ENCODE measurements around the gene PRDX1.
"Not testable (repeated sequence)": the region's sequence is repeated elsewhere in the genome, so short reads cannot be mapped to it uniquely, and the experiment has no call there.

The PRDX1 gene

DNA sequence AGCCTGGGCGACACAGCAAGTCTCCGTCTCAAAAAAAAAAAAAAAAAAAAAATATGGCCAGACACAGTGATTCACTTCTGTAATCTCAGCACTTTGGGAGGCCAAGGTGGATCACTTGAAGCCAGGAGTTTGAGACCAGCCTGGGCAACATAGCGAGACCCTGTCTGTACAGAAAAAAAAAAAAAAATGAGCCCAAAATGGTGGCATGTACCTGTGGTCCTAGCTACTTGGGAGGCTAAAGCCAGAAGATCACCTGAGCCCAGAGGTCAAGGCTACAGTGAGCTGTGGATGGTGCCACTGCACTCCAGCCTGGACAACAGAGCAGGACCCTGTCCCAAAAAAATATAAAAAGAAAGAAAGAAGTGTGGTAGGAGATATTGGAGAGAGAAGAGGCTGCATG, 29.0 kb downstream of the PRDX1 start:
- no peaks in the 10 kb centered on the region for H3K27me3 ChIP-seq (ENCODE audit: insufficient read depth, low read depth, severe bottlenecking)
- H3K36me3 ChIP-seq = no peaks in the 10 kb centered on the region
- TF ChIP-seq, protein P1, sequence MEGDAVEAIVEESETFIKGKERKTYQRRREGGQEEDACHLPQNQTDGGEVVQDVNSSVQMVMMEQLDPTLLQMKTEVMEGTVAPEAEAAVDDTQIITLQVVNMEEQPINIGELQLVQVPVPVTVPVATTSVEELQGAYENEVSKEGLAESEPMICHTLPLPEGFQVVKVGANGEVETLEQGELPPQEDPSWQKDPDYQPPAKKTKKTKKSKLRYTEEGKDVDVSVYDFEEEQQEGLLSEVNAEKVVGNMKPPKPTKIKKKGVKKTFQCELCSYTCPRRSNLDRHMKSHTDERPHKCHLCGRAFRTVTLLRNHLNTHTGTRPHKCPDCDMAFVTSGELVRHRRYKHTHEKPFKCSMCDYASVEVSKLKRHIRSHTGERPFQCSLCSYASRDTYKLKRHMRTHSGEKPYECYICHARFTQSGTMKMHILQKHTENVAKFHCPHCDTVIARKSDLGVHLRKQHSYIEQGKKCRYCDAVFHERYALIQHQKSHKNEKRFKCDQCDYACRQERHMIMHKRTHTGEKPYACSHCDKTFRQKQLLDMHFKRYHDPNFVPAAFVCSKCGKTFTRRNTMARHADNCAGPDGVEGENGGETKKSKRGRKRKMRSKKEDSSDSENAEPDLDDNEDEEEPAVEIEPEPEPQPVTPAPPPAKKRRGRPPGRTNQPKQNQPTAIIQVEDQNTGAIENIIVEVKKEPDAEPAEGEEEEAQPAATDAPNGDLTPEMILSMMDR (IDR thresholded peaks at IDR 0.05; ENCODE audit: low read depth, low read length) = no peak
- H3K4me3 ChIP-seq (ENCODE audit: low read depth, low read length) = no peak overlapping the region
- no peaks in the 10 kb centered on the region for H3K9me3 ChIP-seq (ENCODE audit: severe bottlenecking)
- no peak overlapping the region for H3K27ac ChIP-seq
- DNase-seq = no peak

GRCh38 chr1:45491487-45492260, 30.0 kb downstream of the PRDX1 start:
- TF ChIP-seq, protein P1 (IDR thresholded peaks at IDR 0.05; ENCODE audit: low read depth, low read length) = no peak
- no peaks in the 10 kb centered on the region for H3K9me3 ChIP-seq (ENCODE audit: severe bottlenecking)
- no peaks in the 10 kb centered on the region for H3K36me3 ChIP-seq
- DNase-seq = no peak
- no peak overlapping the region for H3K4me3 ChIP-seq (ENCODE audit: low read depth, low read length)
- no peak overlapping the region for H3K27ac ChIP-seq
- no peaks in the 10 kb centered on the region for H3K27me3 ChIP-seq (ENCODE audit: insufficient read depth, low read depth, severe bottlenecking)

DNA sequence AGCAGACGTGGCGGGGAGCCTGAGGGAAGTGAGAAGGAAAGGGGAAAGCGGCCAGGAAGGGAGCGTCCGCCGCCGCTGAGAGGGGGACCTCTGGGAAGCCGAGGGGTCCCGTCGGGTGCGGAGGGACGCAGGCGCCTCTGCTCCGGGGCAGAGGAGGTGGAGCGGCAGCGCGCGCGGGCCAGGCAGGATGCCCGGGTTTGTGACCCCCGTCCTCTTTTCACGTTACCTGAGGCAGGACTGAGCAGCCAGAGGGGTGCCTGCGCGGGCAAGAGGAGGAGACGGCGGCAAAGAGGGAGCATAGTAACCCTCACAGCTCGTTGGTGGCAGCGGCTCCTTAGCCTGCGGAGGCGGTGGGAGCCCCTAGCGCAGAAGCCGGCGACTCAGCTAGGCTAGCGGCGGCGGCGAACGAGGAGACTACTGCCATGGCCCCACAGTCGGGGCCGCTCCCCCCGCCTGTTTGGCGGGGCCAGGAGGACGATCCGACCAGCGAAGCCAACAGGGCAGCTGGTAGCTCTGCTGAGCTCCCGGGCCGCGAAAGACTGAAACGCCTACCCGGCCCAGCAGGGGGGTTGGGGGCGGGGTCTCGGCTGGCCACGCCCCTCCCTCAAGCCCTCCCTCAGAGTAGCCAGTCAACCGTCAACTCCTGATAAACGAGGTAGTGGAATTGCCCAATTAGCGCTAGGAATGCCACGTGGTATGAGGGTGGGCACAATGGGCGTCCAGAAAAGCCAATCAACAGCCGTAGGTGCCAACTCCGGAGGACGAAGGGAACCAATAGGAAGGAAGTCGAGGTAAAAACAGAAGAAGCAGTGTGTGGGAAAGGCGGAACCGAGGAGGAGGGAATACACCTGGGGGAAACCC, 30.8 kb downstream of the PRDX1 start, which contains the start of gene TESK2:
TSS of gene TESK2 (minus strand) at position 538 of the 861 bp plus-strand sequence. CDS start 33,378 bp downstream, outside the sequence.
- peak; percentile 79 for DNase-seq
- TF ChIP-seq, protein P1 (IDR thresholded peaks at IDR 0.05; ENCODE audit: low read depth, low read length) = no peak
- Histone ChIP-seq H3K9me3 (ENCODE audit: severe bottlenecking) (no peaks in the 10 kb centered on the region), H3K27me3 (ENCODE audit: insufficient read depth, low read depth, severe bottlenecking) (no peaks in the 10 kb centered on the region), H3K36me3 (no peaks in the 10 kb centered on the region), H3K4me3 (ENCODE audit: low read depth, low read length) (peak within 1 kb of the TSS; percentile 43), H3K27ac (no peak within 1 kb of the TSS)

DNA sequence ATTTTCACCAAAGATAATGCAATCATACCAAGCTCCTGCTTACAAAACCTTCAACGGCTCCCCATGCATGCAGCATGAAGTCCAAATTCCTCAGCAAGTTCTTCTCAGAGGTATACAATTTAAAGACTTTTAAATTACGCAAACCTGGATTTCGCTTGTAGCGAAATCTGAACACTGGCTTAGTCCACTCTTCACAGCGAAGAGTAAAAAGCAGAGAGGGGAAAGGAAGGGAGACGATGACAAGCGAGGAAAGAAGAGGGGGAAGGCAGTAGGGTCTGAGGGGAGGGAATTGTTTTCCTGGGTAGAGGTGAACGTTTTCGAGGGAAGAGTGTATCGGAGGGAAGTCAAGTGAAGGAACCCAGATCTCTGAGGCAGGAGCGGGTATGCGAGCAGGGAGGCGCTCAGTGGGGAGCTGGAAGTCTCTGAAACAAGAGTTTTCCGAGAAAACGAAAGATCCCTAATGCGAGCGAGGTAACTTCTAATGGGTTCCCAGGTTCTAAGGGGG, 31.5 kb downstream of the PRDX1 start:
- TF ChIP-seq, protein P1 (IDR thresholded peaks at IDR 0.05; ENCODE audit: low read depth, low read length) = no peak
- Histone ChIP-seq H3K36me3 (no peaks in the 10 kb centered on the region), H3K4me3 (ENCODE audit: low read depth, low read length) (peak overlapping the region; percentile 43), H3K9me3 (ENCODE audit: severe bottlenecking) (no peaks in the 10 kb centered on the region), H3K27me3 (ENCODE audit: insufficient read depth, low read depth, severe bottlenecking) (no peaks in the 10 kb centered on the region), H3K27ac (no peak overlapping the region)
- DNase-seq = no peak

GRCh38 chr1:45489379-45489778, 32.3 kb downstream of the PRDX1 start:
- H3K36me3 ChIP-seq; H3K27me3 ChIP-seq (ENCODE audit: insufficient read depth, low read depth, severe bottlenecking); DNase-seq; H3K4me3 ChIP-seq (ENCODE audit: low read depth, low read length); H3K9me3 ChIP-seq (ENCODE audit: severe bottlenecking); H3K27ac ChIP-seq: not testable (repeated sequence)
